Skeletal muscle cell (primary cell): ENCODE data around the gene KLF17.

Experiments used
- DNase-seq: peaks from one replicate; pipeline ENCODE4 v3.0.0-alpha.2; 2010; ENCODE audit warnings: low read depth
- H3K4me3 ChIP-seq: 2 replicates; pipeline ENCODE4 v1.5.1; 2011; ENCODE audit warnings: low read depth, mild to moderate bottlenecking, control low read depth, low read length, moderate library complexity

The KLF17 gene

DNA sequence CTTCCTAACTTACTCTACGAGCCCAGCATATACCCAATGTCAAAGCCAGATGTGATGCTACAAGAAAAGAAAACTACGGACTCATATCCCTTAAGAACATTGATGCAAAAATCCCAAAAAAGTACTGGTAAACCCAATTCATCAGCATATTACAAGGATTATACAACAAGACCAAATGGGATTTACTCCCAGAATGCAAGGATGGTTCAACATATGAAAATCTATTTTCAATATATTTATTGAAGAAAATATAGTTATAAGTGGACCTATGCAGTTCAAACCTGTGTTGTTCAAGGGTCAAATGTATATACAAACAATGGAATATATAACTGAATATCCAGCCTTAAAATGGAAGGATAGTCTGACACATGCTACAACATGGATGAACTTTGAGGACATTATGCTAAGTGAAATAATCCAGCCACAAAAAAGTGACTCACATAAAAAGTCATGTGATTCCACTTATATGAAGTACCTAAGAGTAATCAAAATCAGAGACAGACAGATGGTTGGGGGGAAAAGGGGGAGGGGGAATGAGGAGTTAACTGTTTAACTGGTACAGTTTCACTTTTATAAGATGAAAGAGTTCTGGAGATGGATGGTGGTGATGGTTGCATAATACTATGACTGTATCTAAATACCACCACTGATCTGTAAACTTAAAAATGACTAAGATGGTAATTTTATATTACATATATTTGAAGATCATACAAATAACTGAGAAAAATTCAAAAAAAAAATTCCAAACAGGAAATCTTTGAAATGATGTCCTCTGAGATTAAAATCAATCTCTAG, 26.5 kb downstream of the KLF17 start:
- no peak overlapping the region for H3K4me3 ChIP-seq
- DNase-seq, result no peak

DNA sequence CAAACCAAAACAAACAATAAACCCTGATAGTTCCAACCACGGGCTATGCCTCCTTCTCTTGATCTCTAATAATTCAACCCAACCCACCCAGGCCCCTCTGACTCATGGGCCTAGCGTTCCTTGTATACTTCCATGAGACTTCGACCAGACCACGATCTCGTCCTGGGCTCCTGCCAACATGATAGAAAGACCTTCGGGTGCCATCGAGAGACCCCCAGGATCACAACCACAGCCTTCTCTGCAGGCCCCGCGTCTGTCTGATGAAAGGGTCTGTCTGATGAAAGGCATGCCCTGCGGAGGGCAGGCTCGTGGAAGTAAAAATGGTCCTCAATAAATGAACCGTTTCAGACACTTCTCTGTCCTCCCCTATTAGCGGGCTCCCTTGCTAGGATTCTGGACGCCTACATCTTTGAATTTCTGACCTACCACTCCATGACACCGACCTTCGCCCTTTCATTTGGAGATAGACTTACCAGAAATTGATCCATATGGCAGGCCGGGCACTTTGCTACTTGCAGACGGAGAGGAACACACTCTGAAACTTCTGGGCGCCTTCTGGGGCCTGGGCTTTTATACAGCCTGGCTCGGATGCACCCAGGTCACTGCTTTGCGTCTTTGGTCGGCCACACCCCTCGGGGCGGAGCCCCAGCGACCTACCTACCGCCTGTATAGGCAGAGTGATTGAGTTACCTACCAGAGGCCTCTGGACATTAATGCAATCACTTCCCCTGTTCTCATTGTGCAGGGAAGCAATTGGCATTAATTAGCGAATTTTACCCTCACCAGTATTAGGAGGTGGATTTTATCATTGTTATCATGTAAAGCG, 28.1 kb downstream of the KLF17 start:
- no peak overlapping the region for H3K4me3 ChIP-seq
- no peak for DNase-seq

DNA sequence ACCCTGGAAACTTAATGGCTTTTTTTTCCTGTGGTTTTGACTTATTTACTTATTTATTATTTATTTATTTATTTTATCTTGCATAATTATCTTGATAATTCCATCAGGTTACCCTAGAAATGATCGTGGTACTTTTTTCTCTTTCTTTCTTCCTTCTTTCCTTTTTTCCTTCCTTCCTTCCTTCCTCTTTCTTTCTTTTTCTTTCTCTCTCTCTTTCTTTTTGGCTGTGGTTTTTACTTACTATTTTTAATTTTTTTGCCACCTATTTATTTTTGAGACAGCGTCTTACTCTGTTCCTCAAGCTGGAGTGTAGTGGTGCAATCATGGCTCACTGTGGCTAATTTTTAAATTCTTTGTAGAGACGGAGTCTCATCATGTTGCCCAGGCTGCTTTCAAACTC, 29.0 kb downstream of the KLF17 start:
- no peak for DNase-seq
- H3K4me3 ChIP-seq, result no peak overlapping the region

DNA sequence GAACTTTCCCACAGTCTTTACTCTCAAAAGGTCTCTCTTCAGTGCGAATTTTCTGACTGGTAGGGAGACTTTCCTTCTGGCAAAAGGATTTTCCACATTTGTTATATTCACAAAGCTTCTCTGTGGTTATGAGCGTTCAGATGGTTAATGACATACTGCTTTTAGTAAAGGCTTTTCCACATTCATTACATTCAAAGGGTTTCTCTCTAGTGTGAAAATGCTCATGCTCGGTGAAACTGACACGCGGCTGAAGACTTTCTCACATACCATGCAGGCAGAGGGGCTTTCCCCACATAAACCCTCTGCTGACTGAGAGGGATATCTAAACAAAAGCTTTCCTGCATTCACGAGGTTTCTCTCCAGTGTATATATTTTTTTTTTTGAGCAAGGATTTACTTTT, 32.7 kb downstream of the KLF17 start:
- no peak for DNase-seq
- no peak overlapping the region for H3K4me3 ChIP-seq

DNA sequence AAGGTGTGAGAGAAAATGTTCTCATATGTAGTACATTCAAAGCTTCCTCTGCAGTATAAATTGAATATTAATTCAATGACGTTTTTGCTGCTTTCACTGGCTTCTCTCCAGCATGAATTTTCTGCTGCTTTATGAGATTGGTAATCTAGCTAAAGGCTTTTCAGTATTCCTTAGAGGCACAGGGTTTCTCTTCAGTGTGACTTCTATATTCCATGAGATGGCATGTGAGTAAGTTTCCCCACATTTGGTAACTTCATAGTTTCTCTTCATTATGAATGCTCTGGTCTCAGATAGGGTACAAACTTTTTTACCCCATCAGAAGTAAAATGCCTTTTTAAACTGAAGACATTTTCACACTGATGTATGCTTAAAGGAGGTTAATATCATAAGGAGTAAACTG, 33.2 kb downstream of the KLF17 start:
- DNase-seq, result no peak
- H3K4me3 ChIP-seq, result no peak overlapping the region

DNA sequence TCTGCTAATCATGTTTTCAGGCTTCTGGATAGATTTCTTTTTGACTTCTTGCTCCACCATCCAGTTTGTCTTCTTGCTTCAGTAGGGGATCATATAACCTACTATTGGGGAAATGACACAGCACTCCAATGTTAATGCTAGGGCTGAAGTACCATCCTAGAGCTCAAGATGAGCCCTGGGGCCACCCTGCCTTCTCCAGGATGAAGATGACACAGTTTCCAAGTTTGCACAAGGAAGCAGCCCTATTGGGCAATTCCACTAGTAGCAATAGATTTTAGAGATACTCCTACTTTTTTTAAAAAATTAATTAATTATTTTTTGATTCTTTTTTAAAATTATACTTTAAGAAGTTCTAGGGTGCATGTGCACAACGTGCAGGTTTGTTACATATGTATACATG, 34.1 kb downstream of the KLF17 start:
- no peak overlapping the region for H3K4me3 ChIP-seq
- DNase-seq, result no peak

DNA sequence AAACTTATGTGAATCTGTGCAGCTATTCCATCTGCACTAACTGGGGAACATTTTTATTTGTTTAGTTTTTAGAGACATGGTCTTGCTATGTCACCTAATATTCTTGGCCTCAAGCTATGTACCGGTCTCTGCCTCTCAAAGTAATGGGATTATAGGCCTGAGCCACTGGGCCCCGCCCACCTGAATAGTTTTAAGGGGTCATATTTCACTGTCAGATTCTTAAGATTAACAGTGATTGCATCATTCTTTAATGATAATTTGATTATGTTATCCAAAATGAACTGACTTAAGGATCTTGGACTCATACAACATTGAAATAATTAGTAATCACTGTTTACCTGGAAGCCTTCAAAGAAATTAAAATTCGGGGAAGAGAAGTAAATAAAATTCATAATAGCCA, 35.4 kb downstream of the KLF17 start:
- H3K4me3 ChIP-seq, result no peak overlapping the region
- no peak for DNase-seq

DNA sequence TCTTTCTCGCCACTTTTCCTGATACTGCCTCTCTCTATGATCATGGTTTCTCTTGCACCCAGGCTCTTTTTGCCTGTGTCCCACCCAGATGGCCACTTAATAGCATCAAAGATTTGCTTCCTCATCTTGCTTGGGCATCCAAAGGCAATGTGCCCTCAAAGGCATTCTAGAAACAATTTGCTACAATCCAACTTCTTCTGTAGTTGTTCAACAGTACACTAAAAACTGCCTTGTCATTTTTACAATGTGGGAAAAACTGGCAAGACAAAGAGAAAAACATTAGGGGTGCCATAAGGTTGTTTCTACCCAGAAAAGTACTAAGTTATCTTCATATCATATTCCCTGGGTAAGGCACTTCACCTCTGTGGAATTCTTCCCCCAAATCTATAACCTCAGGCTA, 39.3 kb downstream of the KLF17 start:
- no peak for DNase-seq
- H3K4me3 ChIP-seq, result no peak overlapping the region

DNA sequence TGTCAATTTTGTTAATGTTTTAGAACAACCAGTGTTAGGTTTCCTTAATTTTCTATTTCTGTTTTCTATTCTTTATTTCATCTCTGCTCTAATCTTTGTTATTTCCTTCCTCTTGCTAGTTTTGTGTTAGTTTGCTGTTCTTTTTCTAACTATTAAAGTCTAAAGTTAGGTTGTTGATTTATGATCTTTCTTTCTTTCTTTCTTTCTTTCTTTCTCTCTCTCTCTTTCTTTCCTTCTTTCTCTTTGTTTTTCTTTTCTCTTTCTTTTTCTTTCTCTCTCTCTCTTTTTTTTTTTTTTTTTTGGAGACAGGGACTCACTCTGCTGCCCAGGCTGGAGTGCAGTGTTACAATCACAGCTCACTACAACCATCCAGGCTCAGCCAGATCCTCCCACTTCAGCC, 40.2 kb downstream of the KLF17 start:
- DNase-seq, result no peak
- H3K4me3 ChIP-seq, result no peak overlapping the region

DNA sequence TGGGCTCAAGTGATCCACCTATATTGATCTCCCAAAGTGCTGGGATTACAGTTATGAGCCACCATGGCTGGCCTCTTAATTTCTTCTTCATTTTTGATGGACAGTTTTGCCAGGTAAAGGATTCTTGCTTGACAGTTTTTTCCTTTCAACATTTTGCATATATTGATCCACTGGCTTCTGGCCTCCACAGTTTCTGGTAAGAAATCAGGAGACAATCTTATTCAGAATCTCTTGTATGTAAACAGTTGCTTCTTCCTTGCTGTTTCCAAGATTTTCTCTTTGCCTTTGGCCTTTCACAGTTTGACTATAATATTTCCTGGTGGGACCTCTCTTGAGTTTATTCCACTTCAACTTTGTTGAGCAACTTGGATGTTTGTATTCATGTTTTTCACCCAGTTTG, 42.9 kb downstream of the KLF17 start:
- no peak for DNase-seq
- H3K4me3 ChIP-seq, result no peak overlapping the region

DNA sequence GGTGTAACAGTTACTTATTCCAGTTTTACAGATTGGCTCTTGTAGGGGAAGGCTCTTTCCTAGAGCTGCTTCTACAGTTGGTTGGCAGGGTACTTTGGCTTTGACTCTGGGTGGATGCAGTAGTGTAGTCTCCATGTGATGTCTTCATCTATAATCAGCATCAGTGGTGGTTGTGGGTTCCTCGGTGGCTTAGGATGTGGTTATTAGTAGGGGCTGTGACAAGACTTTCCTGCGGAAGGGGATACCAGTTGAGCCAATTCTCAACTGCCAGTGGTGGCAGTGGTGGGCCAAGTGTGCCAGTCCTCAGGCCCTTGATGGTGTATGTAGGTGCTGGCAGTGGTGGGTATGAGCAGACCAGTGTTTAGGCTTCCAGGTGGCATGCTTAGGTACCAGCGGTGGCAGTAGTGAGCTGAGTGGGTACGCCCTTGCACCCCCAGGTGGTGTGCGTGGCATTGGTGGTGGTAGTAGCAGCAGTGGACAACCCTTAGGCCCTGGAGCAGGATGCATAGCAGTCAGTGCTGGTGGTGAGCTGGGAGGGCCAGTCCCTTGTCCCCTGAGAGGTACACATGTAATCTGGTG, 50.0 kb downstream of the KLF17 start:
- DNase-seq, result no peak
- H3K4me3 ChIP-seq, result no peak overlapping the region

DNA sequence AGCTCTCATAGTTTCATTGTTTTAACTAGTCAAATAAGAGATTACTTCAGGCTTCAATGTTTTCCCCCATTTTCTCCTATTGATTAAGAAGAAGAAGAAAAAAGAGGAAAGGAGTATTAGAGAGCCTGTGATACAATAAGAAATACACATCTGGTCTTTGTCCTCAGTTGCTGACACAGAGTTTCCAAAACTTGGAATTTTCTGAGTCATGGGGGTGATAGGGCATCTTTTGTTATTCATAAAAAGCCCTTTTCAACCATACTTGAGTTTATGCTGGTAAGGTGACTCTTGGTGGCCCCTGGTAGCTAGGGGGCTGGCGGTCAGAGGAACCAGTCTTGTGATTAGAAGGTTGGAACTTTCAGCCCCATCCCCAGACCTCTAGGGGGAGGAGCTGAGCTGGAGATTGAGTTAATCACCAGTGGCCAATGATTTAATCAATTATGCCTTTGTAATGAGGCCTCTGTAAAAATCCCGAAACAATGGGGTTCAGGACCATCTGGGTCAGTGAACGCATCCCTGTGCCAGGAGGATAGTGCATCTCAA, 51.7 kb downstream of the KLF17 start:
- DNase-seq, result no peak

DNA sequence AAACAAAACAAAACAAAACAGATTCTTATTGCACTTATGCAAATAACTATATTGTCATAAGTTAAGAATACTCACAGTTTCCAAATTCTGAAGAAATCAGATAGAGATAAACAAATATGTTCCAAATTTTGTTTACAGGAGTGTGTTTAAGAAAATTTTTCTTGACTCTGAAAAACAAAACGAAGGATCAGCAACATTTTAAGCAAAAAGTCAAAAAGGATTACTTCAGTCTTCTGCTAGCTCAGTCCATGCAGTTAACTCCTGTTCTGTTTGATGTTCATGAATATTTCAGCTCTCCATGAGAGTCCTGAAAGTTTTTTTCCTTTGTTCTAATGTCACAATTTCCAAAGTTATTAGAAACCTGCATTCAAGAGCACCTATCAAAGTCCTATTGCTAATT, 56.0 kb downstream of the KLF17 start:
- no peak overlapping the region for H3K4me3 ChIP-seq
- DNase-seq, result no peak

More for the DNA sequence above, 51.7 kb downstream of the KLF17 start:
- no peak overlapping the region for H3K4me3 ChIP-seq
